Stimulated activated memory B cell treated with anti-CD40 and anti-IgM and Interleukin-4, amounts not matched to agents 10 μg/mL and 1 μg/mL and 100 μg/mL, for 72 hours (primary cell): ENCODE results near the gene TMEM184A.
"Not testable (repeated sequence)": the region's sequence is repeated elsewhere in the genome, so short reads cannot be mapped to it uniquely, and the experiment has no call there.

Experiments
- ATAC-seq: fragments of 150-1000 bp; cut with Tn5 transposase; 2 replicates; pipeline ENCODE4 v1.10.0; 2021
- H3K27ac Mint-ChIP-seq: one replicate; pipeline ENCODE4 v1.8.0; 2022; ENCODE audit warnings: mild to moderate bottlenecking, mixed read lengths
- H3K27me3 Mint-ChIP-seq: one replicate; pipeline ENCODE4 v1.8.0; 2022; ENCODE audit warnings: mixed read lengths
- H3K36me3 Mint-ChIP-seq: one replicate; pipeline ENCODE4 v1.8.0; 2022; ENCODE audit warnings: mixed read lengths
- H3K4me1 Mint-ChIP-seq: one replicate; pipeline ENCODE4 v1.8.0; 2022; ENCODE audit warnings: mixed read lengths
- H3K4me3 Mint-ChIP-seq: one replicate; pipeline ENCODE4 v1.8.0; 2022; ENCODE audit warnings: mild to moderate bottlenecking, moderate library complexity, mixed read lengths
- H3K9me3 Mint-ChIP-seq: one replicate; pipeline ENCODE4 v1.8.0; 2022; ENCODE audit warnings: mixed read lengths

The TMEM184A gene

DNA sequence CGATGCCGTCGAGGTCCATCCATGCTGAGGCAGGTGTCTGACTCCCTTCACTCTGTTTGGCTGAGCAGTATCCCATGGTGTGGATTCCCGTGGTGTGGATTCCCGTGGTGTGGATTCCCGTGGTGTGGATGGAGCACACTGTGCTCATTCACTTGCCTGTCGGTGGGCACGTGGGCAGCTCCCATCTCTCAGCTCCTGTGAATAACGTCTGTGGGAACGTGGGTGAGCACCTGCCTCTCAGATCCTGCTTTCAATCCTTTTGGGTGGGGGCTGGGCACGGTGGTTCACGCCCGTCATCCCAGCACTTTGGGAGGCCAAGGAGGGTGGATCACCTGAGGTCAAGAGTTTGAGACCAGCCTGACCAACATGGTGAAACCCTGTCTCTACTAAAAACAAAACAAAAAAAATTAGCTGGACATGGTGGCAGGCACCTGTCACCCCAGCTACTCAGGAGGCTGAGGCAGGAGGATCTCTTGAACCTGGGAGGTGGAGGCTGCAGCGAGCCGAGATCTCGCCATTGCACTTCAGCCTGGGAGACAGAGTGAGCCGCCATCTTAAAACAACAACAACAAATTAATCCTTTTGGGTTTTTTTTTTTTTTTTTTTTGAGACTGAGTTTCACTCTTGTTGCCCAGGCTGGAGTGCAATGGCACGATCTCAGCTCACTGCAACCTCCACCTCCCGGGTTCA, 27.4 kb upstream of the TMEM184A start:
- H3K4me3 Mint-ChIP-seq, H3K27me3 Mint-ChIP-seq, H3K9me3 Mint-ChIP-seq, ATAC-seq, H3K27ac Mint-ChIP-seq: not testable (repeated sequence)
- Mint-ChIP-seq H3K4me1 (peaks cover 18% of the 10 kb centered on the region), H3K36me3 (peaks cover 10% of the 10 kb centered on the region)

DNA sequence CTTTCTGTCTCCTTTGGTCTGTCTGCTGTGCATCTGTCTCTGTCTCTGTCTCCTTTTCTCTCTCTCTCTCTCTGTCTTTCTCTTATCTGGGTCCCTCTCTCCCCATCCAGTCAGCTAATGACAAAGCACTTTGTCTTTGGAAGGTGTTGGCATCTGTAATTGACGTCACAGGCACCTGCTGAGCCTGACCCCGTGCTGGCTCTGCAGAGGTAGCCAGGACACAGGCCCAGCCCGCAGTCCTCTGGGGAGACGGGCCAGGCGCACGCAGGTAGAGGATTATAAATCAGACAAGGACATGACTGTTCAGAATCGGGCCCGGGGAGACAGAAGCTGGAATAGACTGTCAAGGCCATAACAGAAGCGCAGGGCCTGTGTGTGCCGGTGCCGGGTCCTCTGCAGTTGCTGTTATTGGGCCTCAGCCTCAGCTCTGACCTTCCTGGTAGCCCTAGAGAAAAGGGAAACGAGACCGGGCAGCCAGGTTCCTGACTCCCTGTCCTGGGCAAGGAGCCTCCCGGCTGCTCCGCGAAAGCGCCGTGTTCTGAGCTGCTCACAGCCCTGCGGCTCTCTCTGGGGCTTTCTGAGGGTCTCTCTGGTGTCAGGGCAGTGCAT, 24.5 kb upstream of the TMEM184A start:
- no peak overlapping the region for H3K4me3 Mint-ChIP-seq
- ATAC-seq = no peak
- no peaks in the 10 kb centered on the region for H3K27me3 Mint-ChIP-seq
- peak overlapping the region; percentile 18 for H3K27ac Mint-ChIP-seq
- H3K9me3 Mint-ChIP-seq = peaks cover 8% of the 10 kb centered on the region
- peaks cover 20% of the 10 kb centered on the region for H3K4me1 Mint-ChIP-seq
- H3K36me3 Mint-ChIP-seq = peaks cover 19% of the 10 kb centered on the region

DNA sequence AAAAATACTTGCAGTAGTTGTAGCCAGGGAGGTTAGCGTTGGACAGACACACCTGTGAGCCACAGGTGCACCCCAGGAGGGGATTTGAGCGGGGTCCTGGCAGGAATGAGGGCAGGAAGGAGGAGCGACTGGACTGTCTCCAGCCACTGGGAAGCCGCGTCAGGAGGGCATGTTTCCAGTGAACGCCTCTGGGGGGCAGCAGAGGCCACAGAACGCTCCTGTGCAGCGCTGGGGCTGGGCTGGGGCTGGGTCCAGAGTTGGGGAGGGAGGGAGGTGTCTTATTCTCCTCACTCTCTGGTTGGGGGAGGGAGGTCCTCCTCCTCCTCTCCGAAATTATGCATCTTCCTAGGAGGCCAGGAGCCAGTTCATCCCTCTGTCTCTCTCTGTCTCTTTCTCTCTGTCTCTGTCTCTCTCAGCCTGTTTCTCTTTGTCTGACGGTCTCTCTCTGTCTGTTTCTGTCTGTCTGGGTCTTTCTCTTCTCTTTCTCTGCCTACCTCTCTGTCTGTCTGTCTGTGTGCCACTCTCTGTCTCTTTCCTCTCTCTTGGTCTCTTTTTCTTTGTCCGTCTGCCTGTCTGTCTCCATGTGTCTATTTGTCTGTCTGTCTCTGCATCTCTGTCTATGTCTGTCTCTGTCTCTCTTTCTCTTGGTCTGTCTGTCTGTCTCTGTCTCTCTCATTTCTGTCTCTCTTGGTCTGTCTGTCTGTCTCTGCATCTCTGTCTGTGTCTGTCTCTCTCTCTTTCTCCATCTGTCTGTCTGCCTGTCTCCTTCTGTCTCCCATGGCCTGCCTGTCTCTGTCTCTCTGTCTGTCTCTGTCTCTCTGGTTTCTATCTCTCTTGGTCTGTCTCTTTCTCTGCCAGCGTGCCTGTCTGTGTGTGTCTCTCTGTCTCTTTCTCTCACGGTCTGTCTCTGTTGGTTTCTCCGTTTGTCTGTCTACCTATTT, 23.7 kb upstream of the TMEM184A start:
- peaks cover 20% of the 10 kb centered on the region for H3K4me1 Mint-ChIP-seq
- H3K27me3 Mint-ChIP-seq = no peaks in the 10 kb centered on the region
- peak; percentile 90 for ATAC-seq
- H3K36me3 Mint-ChIP-seq = peaks cover 15% of the 10 kb centered on the region
- H3K9me3 Mint-ChIP-seq = peaks cover 8% of the 10 kb centered on the region
- H3K4me3 Mint-ChIP-seq = no peak overlapping the region
- peak overlapping the region; percentile 18 for H3K27ac Mint-ChIP-seq

DNA sequence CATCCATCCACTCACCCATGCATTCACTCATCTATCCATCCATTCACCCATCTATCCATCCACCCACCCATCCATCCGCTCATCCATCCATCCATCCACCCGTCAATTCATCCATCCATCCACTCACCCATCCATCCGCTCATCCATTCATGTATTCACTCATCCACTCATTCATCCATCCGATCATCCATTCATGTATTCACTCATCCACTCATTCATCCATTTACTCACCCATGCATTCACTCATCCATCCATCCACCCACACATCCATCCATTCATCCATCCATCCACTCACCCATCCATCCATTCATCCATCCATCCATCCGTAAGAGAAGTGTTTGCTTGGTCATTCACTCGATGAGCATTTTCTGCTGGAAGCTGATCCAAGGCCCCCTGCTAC, 22.5 kb upstream of the TMEM184A start:
- H3K4me1 Mint-ChIP-seq = peaks cover 20% of the 10 kb centered on the region
- ATAC-seq = no peak
- peaks cover 8% of the 10 kb centered on the region for H3K9me3 Mint-ChIP-seq
- no peak overlapping the region for H3K4me3 Mint-ChIP-seq
- no peaks in the 10 kb centered on the region for H3K27me3 Mint-ChIP-seq
- no peak overlapping the region for H3K27ac Mint-ChIP-seq
- peaks cover 14% of the 10 kb centered on the region for H3K36me3 Mint-ChIP-seq

DNA sequence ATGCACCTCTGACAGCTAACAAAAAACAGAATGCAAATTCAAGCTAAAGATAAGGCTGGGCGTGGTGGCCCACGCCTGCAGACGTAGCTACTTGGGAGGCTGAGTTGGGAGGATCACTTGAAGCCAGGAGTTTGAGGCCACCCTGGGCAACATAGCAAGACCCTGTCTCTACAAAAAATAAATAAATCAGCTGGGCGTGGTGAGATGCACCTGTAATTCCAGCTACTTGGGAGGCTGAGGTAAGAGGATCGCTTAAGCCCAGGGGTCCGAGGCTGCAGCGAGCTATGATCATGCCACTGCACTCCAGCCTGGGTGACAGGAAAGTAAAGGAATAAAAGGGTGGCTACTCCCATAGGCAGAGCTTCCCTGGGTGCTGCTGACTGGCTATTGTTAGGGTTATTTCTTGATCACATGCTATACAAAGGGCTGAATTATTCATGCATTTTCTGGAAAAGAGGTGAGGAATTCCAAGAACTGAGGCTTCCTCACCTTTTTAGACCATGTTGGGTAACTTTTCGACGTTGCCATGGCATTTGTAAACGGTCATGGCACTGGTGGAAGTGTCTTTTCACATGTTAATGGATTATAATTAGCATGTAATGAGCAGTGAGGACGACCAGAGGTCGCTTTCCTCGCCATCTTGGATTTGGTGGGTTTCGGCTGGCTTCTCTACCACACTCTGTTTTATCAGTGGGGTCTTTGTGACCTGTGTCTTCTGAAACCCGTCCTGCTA, 20.7 kb upstream of the TMEM184A start:
- no peak overlapping the region for H3K4me3 Mint-ChIP-seq
- H3K27me3 Mint-ChIP-seq = no peaks in the 10 kb centered on the region
- H3K27ac Mint-ChIP-seq = no peak overlapping the region
- peaks cover 35% of the 10 kb centered on the region for H3K4me1 Mint-ChIP-seq
- H3K9me3 Mint-ChIP-seq = peaks cover 8% of the 10 kb centered on the region
- no peak for ATAC-seq
- peaks cover 14% of the 10 kb centered on the region for H3K36me3 Mint-ChIP-seq

DNA sequence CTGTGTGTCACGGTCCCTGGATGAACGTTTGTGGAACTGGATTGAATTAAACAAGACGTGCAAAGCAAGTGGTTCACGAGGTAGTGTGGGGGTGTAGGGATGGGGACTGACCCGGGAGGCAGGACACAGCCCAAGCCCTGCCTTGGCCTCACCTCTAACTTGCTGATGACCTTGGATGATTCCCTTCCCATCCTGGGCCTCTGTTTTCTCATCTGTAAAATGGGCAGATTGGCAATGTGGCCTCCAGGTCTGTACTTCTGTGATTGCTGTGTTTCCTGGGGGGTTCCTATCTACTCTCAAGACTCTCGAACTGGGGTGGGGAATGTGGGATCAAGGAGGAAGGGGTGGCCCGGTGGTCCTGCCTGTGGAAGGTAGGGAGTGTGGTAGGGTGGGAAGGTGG, 19.8 kb upstream of the TMEM184A start:
- peaks cover 8% of the 10 kb centered on the region for H3K9me3 Mint-ChIP-seq
- no peaks in the 10 kb centered on the region for H3K27me3 Mint-ChIP-seq
- H3K4me3 Mint-ChIP-seq = no peak overlapping the region

DNA sequence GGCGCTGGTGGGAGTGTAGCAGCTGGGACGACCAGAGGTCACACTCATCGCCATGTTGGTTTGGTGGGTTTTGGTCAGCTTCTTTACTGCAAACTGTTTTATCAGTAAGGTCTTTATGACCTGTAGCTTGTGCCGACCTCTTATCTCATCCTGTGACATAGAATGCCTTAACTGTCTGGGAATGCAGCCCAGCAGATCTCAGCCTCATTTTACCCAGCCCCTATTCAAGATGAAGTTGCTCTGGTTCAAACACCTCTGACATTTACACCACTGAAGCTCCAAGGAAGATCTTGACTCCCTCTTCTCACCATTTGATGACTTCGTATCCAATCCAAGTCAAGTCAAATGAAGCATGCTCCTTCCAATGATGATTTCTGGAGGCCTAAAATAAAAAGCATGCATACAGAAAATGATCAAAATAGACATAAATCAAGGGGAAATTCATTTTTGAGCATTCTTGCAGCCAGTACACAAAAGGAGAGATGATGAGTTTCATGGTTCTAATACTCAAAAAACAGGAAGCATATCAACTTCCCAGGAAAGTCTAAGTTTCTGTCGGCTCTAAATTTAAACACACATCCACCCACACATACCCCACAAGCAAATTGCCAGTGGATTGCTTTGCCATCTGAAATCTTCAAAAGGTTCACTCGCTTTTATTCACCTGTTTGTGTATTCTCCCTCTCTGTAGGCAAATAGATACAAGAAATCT, 16.3 kb upstream of the TMEM184A start:
- peak overlapping the region; percentile 44 for H3K27ac Mint-ChIP-seq
- H3K9me3 Mint-ChIP-seq = no peaks in the 10 kb centered on the region
- no peak for ATAC-seq
- H3K4me1 Mint-ChIP-seq = peaks cover 47% of the 10 kb centered on the region
- H3K4me3 Mint-ChIP-seq = peak overlapping the region; percentile 9
- no peaks in the 10 kb centered on the region for H3K27me3 Mint-ChIP-seq
- peaks cover 17% of the 10 kb centered on the region for H3K36me3 Mint-ChIP-seq

More for the DNA sequence above, 19.8 kb upstream of the TMEM184A start:
- H3K4me1 Mint-ChIP-seq = peaks cover 44% of the 10 kb centered on the region
- H3K27ac Mint-ChIP-seq = no peak overlapping the region
- peaks cover 14% of the 10 kb centered on the region for H3K36me3 Mint-ChIP-seq
- no peak for ATAC-seq

DNA sequence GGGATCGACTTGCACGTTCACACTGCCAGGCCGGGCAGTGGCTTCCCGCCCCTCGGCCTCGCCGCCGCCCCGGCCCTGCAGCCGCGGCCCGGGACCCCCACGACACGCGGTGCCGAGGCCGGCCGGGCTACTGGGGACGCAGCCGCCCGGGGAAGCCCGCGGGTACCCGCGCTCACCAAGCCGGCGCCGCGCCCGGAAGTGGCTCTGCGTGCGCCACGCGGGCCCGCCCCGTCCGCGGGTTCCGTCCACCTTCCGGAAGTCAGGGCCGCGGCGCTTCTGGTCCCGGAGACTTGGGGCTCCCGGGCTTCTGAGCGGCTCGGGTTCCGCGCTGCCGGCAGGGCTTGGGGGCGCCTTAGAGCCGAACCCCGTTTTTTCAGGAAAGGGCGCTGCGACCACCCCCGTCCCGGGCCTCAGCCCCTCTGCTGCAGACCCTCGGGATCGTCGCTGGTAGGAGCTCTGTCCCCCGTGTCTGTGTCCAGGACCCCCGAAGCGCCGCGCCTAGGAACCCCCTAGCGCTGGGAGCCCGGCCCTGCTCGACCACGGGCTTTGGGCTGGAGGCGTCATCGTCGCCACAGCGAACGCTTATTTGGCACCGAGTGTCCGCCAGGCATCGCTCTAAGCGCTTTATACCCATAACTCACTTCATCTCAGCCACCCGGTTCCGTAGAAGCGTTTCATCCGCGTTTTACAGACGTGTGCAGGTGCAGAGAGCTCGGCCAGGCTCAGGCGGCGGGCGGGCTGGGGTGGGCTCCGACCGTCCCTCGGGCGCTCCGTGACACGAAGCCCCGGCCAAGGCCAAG, 14.0 kb upstream of the TMEM184A start, which contains the start of gene PSMG3:
TSS of gene PSMG3 (minus strand) at position 200 of the 800 bp plus-strand sequence. CDS start 693 bp downstream, outside the sequence.
- H3K4me3 Mint-ChIP-seq = peak within 1 kb of the TSS; percentile 94
- peak; percentile 93 for ATAC-seq
- no peaks in the 10 kb centered on the region for H3K9me3 Mint-ChIP-seq
- peak within 1 kb of the TSS; percentile 96 for H3K27ac Mint-ChIP-seq
- H3K27me3 Mint-ChIP-seq = no peaks in the 10 kb centered on the region
- H3K36me3 Mint-ChIP-seq = peaks cover 38% of the 10 kb centered on the region
- H3K4me1 Mint-ChIP-seq = peaks cover 51% of the 10 kb centered on the region

DNA sequence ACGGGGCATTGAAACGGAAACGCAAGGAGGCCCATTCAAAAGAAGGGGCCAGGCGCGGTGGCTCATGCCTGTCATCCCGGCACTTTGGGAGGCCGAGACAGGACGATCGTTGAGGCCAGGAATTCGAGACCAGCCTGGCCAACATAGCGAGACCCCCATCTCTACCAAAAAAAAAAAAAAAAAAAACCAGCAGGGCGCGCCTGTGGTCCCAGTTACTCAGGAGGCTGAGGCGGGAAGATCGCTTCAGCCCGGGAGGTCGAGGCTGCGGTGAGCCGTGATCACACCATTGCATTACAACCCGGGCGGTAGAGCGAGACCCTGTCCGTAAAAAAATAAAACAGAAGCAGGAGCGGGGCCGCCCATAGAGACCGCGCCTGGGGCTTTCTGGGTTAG, 13.4 kb upstream of the TMEM184A start:
- Mint-ChIP-seq H3K9me3 (no peaks in the 10 kb centered on the region), H3K4me3 (peak overlapping the region; percentile 94), H3K4me1 (peaks cover 51% of the 10 kb centered on the region), H3K27me3 (no peaks in the 10 kb centered on the region), H3K36me3 (peaks cover 43% of the 10 kb centered on the region), H3K27ac (peak overlapping the region; percentile 96)
- ATAC-seq = no peak

DNA sequence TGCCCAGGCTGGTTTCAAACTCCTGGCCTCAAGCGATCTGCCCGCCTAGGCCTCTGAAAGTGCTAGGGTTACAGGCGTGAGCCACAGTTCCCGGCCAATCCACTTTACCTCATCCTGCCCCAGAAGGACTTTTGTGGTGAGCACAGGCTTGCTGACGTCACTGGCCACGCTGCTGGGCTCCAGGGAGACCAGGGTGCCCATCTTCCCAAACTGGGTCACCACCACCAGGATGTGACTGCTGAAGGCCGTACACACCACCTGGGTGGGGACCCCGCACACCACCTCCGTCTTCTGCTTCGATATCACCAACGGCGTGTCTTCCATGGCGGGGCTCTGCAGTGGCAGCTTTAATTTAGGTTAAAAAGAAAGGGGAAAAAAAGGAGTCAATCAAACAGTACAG, 13.0 kb upstream of the TMEM184A start:
- Mint-ChIP-seq H3K27me3 (no peaks in the 10 kb centered on the region), H3K9me3 (no peaks in the 10 kb centered on the region), H3K36me3 (peaks cover 43% of the 10 kb centered on the region), H3K4me3 (peak overlapping the region; percentile 94), H3K4me1 (peaks cover 51% of the 10 kb centered on the region), H3K27ac (peak overlapping the region; percentile 96)
- no peak for ATAC-seq

DNA sequence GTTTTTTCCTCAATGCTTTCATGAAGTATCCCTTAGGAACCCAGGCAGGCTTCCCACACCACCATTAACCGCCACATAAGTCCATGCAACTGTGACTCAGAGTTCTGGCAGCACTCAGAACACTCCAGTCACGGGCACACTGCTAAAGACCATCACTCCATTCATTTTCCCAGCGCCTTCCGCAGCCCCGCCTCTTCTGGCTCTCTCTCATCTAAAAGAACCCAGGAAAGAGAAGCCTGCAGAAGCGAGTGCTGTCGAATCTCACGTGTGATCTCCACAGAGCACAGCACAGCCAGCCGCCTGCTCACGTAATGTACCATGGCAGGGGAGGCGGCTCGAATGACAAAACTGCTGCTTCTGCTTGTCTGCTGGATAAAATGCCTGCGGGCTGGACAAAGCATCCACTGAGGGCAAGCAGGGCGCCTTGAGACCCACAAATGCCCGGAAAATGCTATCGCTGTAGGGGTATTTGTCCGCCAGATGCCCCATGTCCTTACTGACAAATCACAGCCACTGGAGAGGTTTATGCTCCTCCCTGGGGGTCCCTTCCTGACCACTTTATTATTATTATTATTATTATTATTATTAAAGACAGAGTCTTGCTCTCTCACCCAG, 12.0 kb upstream of the TMEM184A start:
- Mint-ChIP-seq H3K9me3 (no peaks in the 10 kb centered on the region), H3K36me3 (peaks cover 43% of the 10 kb centered on the region), H3K27me3 (no peaks in the 10 kb centered on the region), H3K4me3 (peak overlapping the region; percentile 94), H3K4me1 (peaks cover 47% of the 10 kb centered on the region), H3K27ac (peak overlapping the region; percentile 96)
- no peak for ATAC-seq

DNA sequence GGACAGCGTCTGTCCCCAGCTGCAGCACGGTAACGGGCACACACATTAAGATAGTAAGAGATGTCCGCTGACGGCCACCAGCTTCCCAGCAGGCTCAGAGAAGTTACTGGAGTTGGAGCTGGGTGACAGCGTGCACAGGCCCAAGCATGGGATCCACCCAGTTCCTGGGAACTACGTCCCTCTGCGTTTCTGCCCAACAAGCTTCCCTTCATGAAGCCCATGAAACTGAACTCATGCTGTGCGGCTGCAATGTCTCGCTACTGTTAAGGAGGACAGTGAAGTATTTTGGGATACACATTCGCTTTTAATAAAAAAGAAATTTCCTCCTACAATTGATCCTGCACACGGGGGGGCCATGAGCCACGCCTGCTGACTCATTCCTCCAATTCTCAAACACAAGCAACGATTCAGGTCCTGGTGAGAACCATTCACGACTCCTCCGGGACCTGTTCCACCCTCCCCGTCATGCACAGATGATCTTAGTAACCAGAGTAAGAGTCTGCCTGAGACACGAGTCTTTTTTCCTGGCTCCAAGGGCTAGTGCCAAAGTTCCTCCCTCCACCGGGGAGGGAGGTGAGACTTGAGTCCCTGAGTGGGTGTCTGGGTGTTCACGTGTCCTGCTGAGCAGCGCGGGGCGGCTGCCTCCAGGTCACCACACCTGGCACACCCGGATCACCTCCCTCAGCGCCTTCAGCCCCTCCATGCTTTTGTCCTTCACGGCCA, 11.2 kb upstream of the TMEM184A start:
- peaks cover 43% of the 10 kb centered on the region for H3K36me3 Mint-ChIP-seq
- peaks cover 39% of the 10 kb centered on the region for H3K4me1 Mint-ChIP-seq
- no peaks in the 10 kb centered on the region for H3K9me3 Mint-ChIP-seq
- H3K27me3 Mint-ChIP-seq = peaks cover 3% of the 10 kb centered on the region
- no peak overlapping the region for H3K4me3 Mint-ChIP-seq
- no peak for ATAC-seq
- H3K27ac Mint-ChIP-seq = peak overlapping the region; percentile 96

DNA sequence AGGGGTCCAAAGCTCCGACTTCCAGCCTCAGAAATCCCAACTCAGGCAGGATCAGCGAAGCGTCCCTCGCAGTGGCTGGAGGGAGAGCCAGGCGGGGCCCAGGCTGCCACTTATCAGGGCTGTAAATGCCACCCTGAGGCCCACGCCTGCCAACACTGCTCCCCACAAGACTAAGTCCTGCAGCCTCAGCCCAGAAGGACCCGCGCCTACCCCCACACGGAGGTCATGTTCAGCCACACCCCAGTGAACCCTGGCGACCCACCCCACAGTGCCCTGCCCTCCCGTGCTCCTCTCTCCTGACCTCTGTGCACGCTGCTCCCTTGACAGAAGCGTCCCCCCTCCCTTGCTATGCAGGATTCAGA, 10.7 kb upstream of the TMEM184A start:
- no peaks in the 10 kb centered on the region for H3K9me3 Mint-ChIP-seq
- H3K27me3 Mint-ChIP-seq = peaks cover 9% of the 10 kb centered on the region
- peaks cover 43% of the 10 kb centered on the region for H3K36me3 Mint-ChIP-seq
- H3K27ac Mint-ChIP-seq = no peak overlapping the region
- no peak for ATAC-seq
- H3K4me3 Mint-ChIP-seq = no peak overlapping the region
- H3K4me1 Mint-ChIP-seq = peaks cover 35% of the 10 kb centered on the region
